HepG2 (cell line): Measurements from ENCODE around the gene IL1RAPL1.

Experiments
- IKZF1 ChIP-seq: fragments of 450-650 bp; IDR thresholded peaks from 2 replicates; pipeline ENCODE4 v1.7.1; 2016
- KLF16 ChIP-seq, 2 experiments: sonication (generic) in 1 of 2; formaldehyde crosslinking in 1 of 2; IDR thresholded peaks; 2 replicates each; pipeline versions ENCODE4 v1.6.1 to v1.8.0; 2016 to 2023; ENCODE audit warnings: missing genetic modification reagents in 2 of 2, missing compliant biosample characterization in 1 of 2
- MTA1 ChIP-seq: sonication (generic); formaldehyde crosslinking; IDR thresholded peaks from 2 replicates; pipeline ENCODE4 v1.4.0; 2020; ENCODE audit warnings: missing genetic modification reagents, mild to moderate bottlenecking, borderline replicate concordance
- POLR2A ChIP-seq, 2 experiments: IDR thresholded peaks; 2 replicates each; pipeline ENCODE4 v1.6.1; 2011; ENCODE audit warnings: low read depth in 2 of 2, low read length in 2 of 2, mild to moderate bottlenecking in 1 of 2, moderate library complexity in 1 of 2; ENCODE audit not compliant: insufficient read depth in 1 of 2
- RFX5 ChIP-seq: IDR thresholded peaks from 2 replicates; pipeline ENCODE4 v1.6.1; 2011; ENCODE audit warnings: low read depth, low read length, improper control_type of control experiment
- SALL2 ChIP-seq: sonication (generic); formaldehyde crosslinking; IDR thresholded peaks from 2 replicates; pipeline ENCODE4 v1.8.1; 2023; ENCODE audit warnings: mild to moderate bottlenecking, missing genetic modification reagents, inconsistent platforms
- SP1 ChIP-seq, 2 experiments: fragments of 450-650 bp in 1 of 2; sonication (generic) in 1 of 2; formaldehyde crosslinking in 1 of 2; IDR thresholded peaks; 2 replicates each; pipeline versions ENCODE4 v1.4.0 to v1.6.1; 2016 to 2020; ENCODE audit warnings: missing genetic modification reagents in 1 of 2
- ZKSCAN8 ChIP-seq: IDR thresholded peaks from 2 replicates; pipeline ENCODE4 v1.6.1; 2016; ENCODE audit warnings: borderline replicate concordance, missing genetic modification reagents, missing compliant biosample characterization
- ZNF274 ChIP-seq: sonication (generic); formaldehyde crosslinking; IDR thresholded peaks from 2 replicates; pipeline ENCODE4 v1.5.1; 2020; ENCODE audit warnings: mild to moderate bottlenecking, missing genetic modification reagents
- ZNF644 ChIP-seq: IDR thresholded peaks from 2 replicates; pipeline ENCODE4 v1.6.1; 2016; ENCODE audit warnings: low read depth
- TF ChIP-seq, protein P1 (sequence below): sonication (generic); formaldehyde crosslinking; IDR thresholded peaks from 2 replicates; pipeline ENCODE4 v1.5.0; 2020; ENCODE audit warnings: mild to moderate bottlenecking, missing genetic modification reagents, moderate library complexity
- TF ChIP-seq, protein P2 (sequence below): sonication (generic); formaldehyde crosslinking; IDR thresholded peaks from 2 replicates; pipeline ENCODE4 v1.8.0; 2022; ENCODE audit warnings: mild to moderate bottlenecking, missing genetic modification reagents, moderate library complexity

DNA sequence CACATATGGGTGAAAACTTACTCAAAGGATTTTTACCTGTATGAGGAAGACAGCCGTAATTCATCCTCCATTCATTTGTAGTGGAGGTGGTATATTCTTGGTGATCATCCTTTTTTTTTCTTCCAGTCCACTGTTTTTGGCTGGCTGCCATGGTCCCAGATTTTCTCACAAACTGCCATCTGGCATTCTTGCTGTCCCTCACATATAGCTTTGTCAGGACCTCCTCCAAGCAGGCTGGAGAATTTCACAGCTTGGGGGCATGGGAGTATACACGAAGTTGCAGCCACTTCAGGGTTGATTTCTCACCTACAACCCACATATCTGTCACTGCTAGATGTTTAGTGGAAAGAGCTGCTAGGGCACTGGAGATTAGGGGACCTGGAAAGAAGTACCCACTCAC, 401.0 kb downstream of the IL1RAPL1 start:
- TF ChIP-seq SP1 (IDR thresholded peaks at IDR 0.05), result no peak
- no peak for TF ChIP-seq SP1 (CRISPR knock-in tag; IDR thresholded peaks at IDR 0.05)
- TF ChIP-seq, protein P1, sequence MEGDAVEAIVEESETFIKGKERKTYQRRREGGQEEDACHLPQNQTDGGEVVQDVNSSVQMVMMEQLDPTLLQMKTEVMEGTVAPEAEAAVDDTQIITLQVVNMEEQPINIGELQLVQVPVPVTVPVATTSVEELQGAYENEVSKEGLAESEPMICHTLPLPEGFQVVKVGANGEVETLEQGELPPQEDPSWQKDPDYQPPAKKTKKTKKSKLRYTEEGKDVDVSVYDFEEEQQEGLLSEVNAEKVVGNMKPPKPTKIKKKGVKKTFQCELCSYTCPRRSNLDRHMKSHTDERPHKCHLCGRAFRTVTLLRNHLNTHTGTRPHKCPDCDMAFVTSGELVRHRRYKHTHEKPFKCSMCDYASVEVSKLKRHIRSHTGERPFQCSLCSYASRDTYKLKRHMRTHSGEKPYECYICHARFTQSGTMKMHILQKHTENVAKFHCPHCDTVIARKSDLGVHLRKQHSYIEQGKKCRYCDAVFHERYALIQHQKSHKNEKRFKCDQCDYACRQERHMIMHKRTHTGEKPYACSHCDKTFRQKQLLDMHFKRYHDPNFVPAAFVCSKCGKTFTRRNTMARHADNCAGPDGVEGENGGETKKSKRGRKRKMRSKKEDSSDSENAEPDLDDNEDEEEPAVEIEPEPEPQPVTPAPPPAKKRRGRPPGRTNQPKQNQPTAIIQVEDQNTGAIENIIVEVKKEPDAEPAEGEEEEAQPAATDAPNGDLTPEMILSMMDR (CRISPR knock-in tag), result no peak
- TF ChIP-seq ZKSCAN8, result no peak
- TF ChIP-seq MTA1 (CRISPR knock-in tag), result no peak
- TF ChIP-seq SALL2 (CRISPR knock-in tag), result no peak
- no peak for TF ChIP-seq POLR2A (IDR thresholded peaks at IDR 0.05; ENCODE audit: insufficient read depth in 1 of 2, low read depth in 2 of 2, low read length in 2 of 2)
- no peak for TF ChIP-seq KLF16 (CRISPR knock-in tag; IDR thresholded peaks at IDR 0.05)
- no peak for TF ChIP-seq ZNF644
- TF ChIP-seq, protein P2, sequence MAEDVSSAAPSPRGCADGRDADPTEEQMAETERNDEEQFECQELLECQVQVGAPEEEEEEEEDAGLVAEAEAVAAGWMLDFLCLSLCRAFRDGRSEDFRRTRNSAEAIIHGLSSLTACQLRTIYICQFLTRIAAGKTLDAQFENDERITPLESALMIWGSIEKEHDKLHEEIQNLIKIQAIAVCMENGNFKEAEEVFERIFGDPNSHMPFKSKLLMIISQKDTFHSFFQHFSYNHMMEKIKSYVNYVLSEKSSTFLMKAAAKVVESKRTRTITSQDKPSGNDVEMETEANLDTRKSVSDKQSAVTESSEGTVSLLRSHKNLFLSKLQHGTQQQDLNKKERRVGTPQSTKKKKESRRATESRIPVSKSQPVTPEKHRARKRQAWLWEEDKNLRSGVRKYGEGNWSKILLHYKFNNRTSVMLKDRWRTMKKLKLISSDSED (CRISPR knock-in tag), result no peak
- TF ChIP-seq ZNF274 (CRISPR knock-in tag), result no peak
- no peak for TF ChIP-seq IKZF1
- no peak for TF ChIP-seq RFX5
